CD4-positive, alpha-beta T cell (primary cell): ENCODE data around the gene C2CD2L. TPM values are rescaled to one million over a fixed set of nuclear protein-coding genes. Genes with fewer than 3 reads are reported as not detected.
A peak's percentile ranks its signal among the peaks of the same experiment; 100 is the strongest.
"Not testable (repeated sequence)": the region's sequence is repeated elsewhere in the genome, so short reads cannot be mapped to it uniquely, and the experiment has no call there.

ENCODE experiments used
- ATAC-seq: fragments of 200-7000 bp; cut with Tn5 transposase; one replicate; pipeline ENCODE4 v1.10.0; 2022; ENCODE audit warnings: mild to moderate bottlenecking; ENCODE audit not compliant: poor library complexity
- CTCF ChIA-PET: fragments of 350-600 bp; sonication (Branson Sonifier 250); formaldehyde crosslinking; loops from one replicate; lab custom pipeline; 2021; ENCODE audit warnings: antibody characterized with exemption, inconsistent platforms; lab: Charles Lee
- POLR2A ChIA-PET: fragments of 350-600 bp; sonication (Branson Sonifier 250); formaldehyde crosslinking; loops from one replicate; lab custom pipeline; 2021; ENCODE audit warnings: antibody characterized with exemption, inconsistent platforms; lab: Charles Lee
- DNase-seq, 14 experiments: peaks; one replicate each; pipeline ENCODE4 v3.0.0-alpha.2; 2013 to 2020; ENCODE audit warnings: mixed read lengths in 2 of 14
- H3K27ac ChIP-seq, 2 donors: one replicate each; pipeline versions ENCODE4 v1.5.1 to v1.7.0; 2013; ENCODE audit warnings: low read length in 2 of 2, low read depth in 1 of 2, mild to moderate bottlenecking in 1 of 2
- H3K27me3 ChIP-seq, 2 experiments: 1 replicate in 1 of 2; 2 replicates in 1 of 2; pipeline versions ENCODE4 v1.6.1 to v1.7.0; 2013; ENCODE audit warnings: low read length in 2 of 2, control low read depth in 1 of 2, mild to moderate bottlenecking in 1 of 2, moderate library complexity in 1 of 2; ENCODE audit not compliant: insufficient read depth in 2 of 2, control insufficient read depth in 1 of 2
- H3K36me3 ChIP-seq: one replicate; pipeline ENCODE4 v1.6.1; 2013; ENCODE audit warnings: low read length, control low read depth; ENCODE audit not compliant: insufficient read depth
- H3K4me1 ChIP-seq: one replicate; pipeline ENCODE4 v1.6.1; 2013; ENCODE audit warnings: low read length, control low read depth; ENCODE audit not compliant: insufficient read depth
- H3K4me3 ChIP-seq: one replicate; pipeline ENCODE4 v1.5.1; 2013; ENCODE audit warnings: mild to moderate bottlenecking, low read length, moderate library complexity
- H3K9me3 ChIP-seq, 2 experiments: 1 replicate in 1 of 2; 2 replicates in 1 of 2; pipeline versions ENCODE4 v1.6.1 to v1.7.0; 2013; ENCODE audit warnings: low read length in 2 of 2, mild to moderate bottlenecking in 2 of 2, control low read depth in 1 of 2, moderate library complexity in 1 of 2; ENCODE audit not compliant: control insufficient read depth in 1 of 2, insufficient read depth in 1 of 2
- H3K27ac Mint-ChIP-seq: one replicate; pipeline ENCODE4 v1.8.0; 2020; ENCODE audit warnings: mixed read lengths
- H3K27me3 Mint-ChIP-seq: one replicate; pipeline ENCODE4 v1.8.0; 2021; ENCODE audit warnings: mixed read lengths
- H3K36me3 Mint-ChIP-seq: one replicate; pipeline ENCODE4 v1.8.0; 2021; ENCODE audit warnings: low read depth, mixed read lengths
- H3K4me1 Mint-ChIP-seq: one replicate; pipeline ENCODE4 v1.8.0; 2021; ENCODE audit warnings: low read depth, mixed read lengths
- H3K4me3 Mint-ChIP-seq: one replicate; pipeline ENCODE4 v1.8.0; 2020; ENCODE audit warnings: mild to moderate bottlenecking, mixed read lengths
- H3K9me3 Mint-ChIP-seq: one replicate; pipeline ENCODE4 v1.8.0; 2020; ENCODE audit warnings: mixed read lengths
- intact Hi-C, 2 experiments: fragments of 100-400 bp; cut with DNase I in 1 of 2; cut with micrococcal nuclease in 1 of 2; formaldehyde crosslinking; loops; one replicate each; pipeline versions ENCODE4 v1.15.1 to v1.9.0; 2023 to 2025; cut with DNase I, micrococcal nuclease
- total RNA-seq, 174 experiments: library from RNA in 2 of 174; stranded (reverse) in 2 of 174; gene quantifications; one replicate each; pipeline ENCODE4 v1.2.3 and lab custom pipeline; 2021 to 2026
- TF ChIP-seq, protein P1 (sequence below): fragments of 200-600 bp; IDR thresholded peaks from one replicate; pipeline ENCODE4 v1.8.0; 2022; ENCODE audit warnings: antibody characterized with exemption, mild to moderate bottlenecking

C2CD2L gene
- total RNA-seq, 2 experiments from 2014 or later, result 16.0 to 16.2 TPM

DNA sequence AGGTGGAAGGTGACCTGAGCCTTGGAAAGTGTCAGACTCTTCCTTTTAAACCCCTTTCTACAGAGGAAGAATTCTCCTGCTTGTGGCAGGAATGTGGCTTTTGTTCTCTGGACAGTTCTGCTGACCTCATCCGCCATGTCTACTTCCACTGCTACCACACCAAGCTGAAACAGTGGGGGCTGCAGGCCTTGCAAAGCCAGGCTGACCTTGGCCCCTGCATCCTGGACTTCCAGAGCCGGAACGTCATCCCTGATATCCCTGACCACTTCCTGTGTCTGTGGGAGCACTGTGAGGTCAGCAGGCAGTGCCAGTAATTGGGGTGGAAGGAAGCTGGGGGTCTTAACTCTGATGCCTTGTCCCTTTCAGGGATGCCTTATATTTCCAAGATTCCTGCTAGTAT, 23.5 kb downstream of the C2CD2L start:
- H3K9me3 ChIP-seq, result no peaks in the 10 kb centered on the region
- Mint-ChIP-seq H3K9me3 (no peaks in the 10 kb centered on the region), H3K4me1 (peaks cover 9% of the 10 kb centered on the region), H3K27ac (no peak overlapping the region), H3K27me3 (no peaks in the 10 kb centered on the region), H3K4me3 (no peak overlapping the region), H3K36me3 (peaks cover 65% of the 10 kb centered on the region)
- CTCF ChIA-PET, result interaction anchor here (0.6 kb wide), 1 partner anchor 84 kb away, joined by 3 read pairs; no protein-coding TSS in a partner anchor
- no peaks in the 10 kb centered on the region for H3K27me3 ChIP-seq
- H3K36me3 ChIP-seq, result peaks cover 74% of the 10 kb centered on the region
- intact Hi-C loops, result no loop called here
- no peak overlapping the region for H3K4me3 ChIP-seq
- peaks cover 6% of the 10 kb centered on the region for H3K4me1 ChIP-seq
- no peak for DNase-seq
- TF ChIP-seq, protein P1, sequence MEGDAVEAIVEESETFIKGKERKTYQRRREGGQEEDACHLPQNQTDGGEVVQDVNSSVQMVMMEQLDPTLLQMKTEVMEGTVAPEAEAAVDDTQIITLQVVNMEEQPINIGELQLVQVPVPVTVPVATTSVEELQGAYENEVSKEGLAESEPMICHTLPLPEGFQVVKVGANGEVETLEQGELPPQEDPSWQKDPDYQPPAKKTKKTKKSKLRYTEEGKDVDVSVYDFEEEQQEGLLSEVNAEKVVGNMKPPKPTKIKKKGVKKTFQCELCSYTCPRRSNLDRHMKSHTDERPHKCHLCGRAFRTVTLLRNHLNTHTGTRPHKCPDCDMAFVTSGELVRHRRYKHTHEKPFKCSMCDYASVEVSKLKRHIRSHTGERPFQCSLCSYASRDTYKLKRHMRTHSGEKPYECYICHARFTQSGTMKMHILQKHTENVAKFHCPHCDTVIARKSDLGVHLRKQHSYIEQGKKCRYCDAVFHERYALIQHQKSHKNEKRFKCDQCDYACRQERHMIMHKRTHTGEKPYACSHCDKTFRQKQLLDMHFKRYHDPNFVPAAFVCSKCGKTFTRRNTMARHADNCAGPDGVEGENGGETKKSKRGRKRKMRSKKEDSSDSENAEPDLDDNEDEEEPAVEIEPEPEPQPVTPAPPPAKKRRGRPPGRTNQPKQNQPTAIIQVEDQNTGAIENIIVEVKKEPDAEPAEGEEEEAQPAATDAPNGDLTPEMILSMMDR, result no peak
- POLR2A ChIA-PET, result interaction anchor here (1.0 kb wide), 1 partner anchor 15 kb away, joined by 4 read pairs; no protein-coding TSS in a partner anchor
- H3K27ac ChIP-seq, result no peak overlapping the region
- ATAC-seq, result no peak

DNA sequence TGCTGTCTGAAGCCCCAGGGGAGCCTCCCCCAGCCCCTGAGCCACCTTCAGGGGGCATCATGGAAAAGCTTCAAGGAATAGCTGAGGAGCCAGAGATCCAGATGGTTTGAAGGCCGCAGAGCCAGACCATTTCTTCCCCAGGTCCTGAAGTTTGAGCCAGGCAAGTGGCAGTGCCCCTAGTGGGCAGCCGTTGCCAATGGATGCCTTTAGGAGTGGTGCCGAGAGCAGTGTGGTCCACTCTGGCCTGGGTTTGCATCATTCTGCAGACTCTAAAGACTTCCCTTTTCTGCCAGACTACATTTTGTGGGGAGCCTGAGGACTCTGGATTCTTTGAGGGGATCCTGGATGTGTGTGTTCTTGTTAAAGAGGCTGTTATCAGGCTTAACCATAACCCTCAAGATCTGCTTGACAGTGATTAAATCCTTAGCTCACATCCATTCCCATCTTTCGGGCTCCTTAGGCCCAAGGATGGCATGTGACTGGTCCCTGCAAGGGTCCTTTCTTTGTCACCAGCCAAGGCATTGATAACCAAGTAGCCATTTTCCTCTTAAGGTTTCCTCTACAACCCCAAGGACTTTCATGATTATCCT, 27.3 kb downstream of the C2CD2L start:
- POLR2A ChIA-PET, result interaction anchor here (0.9 kb wide), 1 partner anchor 92 kb away, joined by 3 read pairs; no protein-coding TSS in a partner anchor
- no peaks in the 10 kb centered on the region for H3K4me1 Mint-ChIP-seq
- no peak overlapping the region for H3K4me3 Mint-ChIP-seq
- Histone ChIP-seq H3K4me1 (no peaks in the 10 kb centered on the region), H3K27ac (no peak overlapping the region), H3K4me3 (no peak overlapping the region), H3K9me3 (no peaks in the 10 kb centered on the region), H3K27me3 (no peaks in the 10 kb centered on the region), H3K36me3 (peaks cover 53% of the 10 kb centered on the region)
- peaks cover 45% of the 10 kb centered on the region for H3K36me3 Mint-ChIP-seq
- intact Hi-C loops, result no loop called here
- CTCF ChIA-PET, result interaction anchor here (1.0 to 1.1 kb wide), 3 partner anchors 9 to 28 kb away, joined by 3 read pairs; partner anchors contain the start of genes C2CD2L and HINFP
- TF ChIP-seq, protein P1, result peak; percentile 18
- H3K9me3 Mint-ChIP-seq, result no peaks in the 10 kb centered on the region
- H3K27me3 Mint-ChIP-seq, result peaks cover 8% of the 10 kb centered on the region
- ATAC-seq (no peak), DNase-seq (peak in 2 of 14 experiments; percentile 39 to 46)
- no peak overlapping the region for H3K27ac Mint-ChIP-seq

DNA sequence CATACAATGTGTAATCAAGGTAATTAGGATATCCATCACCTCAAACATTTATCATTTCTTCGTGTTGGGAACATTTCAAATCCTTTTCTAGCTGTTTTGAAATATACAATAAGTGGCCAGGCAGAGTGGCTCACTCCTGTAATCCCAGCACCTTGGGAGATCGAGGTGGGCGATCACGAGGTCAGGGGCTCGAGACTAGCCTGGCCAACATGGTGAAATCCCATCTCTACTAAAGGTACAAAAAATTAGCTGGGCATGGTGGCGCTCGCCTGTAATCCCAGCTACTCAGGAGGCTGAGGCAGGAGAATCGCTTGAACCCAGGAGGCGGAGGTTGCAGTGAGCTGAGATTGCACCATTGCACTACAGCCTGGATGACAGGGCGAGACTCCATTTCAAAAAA, 32.1 kb downstream of the C2CD2L start:
- peaks cover 21% of the 10 kb centered on the region for H3K27me3 Mint-ChIP-seq
- H3K4me1 Mint-ChIP-seq, ATAC-seq, DNase-seq, H3K27me3 ChIP-seq, H3K9me3 Mint-ChIP-seq, H3K4me3 Mint-ChIP-seq, H3K27ac ChIP-seq, H3K27ac Mint-ChIP-seq, H3K36me3 Mint-ChIP-seq, H3K9me3 ChIP-seq, intact Hi-C loops, H3K4me1 ChIP-seq, POLR2A ChIA-PET, CTCF ChIA-PET, H3K4me3 ChIP-seq, H3K36me3 ChIP-seq: not testable (repeated sequence)
